ENCODE results near the gene PDE3A. TPM values are rescaled to one million over a fixed set of nuclear protein-coding genes. Genes with fewer than 3 reads are reported as not detected.
A peak's percentile ranks its signal among the peaks of the same experiment; 100 is the strongest.

The PDE3A gene
- total RNA-seq, 1 donor from 2014 or later, result 2.4 TPM

DNA sequence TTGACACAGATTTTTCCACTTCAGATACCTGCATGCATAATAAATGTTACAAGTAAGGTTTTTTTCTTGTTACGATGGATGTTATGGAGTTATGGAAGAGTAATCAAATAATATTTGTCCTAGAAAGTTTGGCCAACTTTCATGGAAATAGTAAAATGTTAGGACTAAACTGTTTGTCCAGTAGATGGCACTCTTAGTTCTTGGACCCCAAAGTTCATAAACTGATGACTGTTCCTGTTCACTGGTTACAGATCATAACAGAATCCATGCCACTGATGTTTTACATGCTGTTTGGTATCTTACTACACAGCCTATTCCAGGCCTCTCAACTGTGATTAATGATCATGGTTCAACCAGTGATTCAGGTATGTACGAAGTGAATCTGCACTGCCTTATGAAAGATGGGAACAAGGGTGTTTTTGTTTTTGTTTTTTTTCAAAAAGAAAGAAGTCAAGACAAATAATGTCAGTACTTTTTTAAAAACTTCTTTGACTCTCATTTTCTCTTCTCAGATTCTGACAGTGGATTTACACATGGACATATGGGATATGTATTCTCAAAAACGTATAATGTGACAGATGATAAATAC, 278.0 kb downstream of the PDE3A start:
- TF ChIP-seq, protein P1, sequence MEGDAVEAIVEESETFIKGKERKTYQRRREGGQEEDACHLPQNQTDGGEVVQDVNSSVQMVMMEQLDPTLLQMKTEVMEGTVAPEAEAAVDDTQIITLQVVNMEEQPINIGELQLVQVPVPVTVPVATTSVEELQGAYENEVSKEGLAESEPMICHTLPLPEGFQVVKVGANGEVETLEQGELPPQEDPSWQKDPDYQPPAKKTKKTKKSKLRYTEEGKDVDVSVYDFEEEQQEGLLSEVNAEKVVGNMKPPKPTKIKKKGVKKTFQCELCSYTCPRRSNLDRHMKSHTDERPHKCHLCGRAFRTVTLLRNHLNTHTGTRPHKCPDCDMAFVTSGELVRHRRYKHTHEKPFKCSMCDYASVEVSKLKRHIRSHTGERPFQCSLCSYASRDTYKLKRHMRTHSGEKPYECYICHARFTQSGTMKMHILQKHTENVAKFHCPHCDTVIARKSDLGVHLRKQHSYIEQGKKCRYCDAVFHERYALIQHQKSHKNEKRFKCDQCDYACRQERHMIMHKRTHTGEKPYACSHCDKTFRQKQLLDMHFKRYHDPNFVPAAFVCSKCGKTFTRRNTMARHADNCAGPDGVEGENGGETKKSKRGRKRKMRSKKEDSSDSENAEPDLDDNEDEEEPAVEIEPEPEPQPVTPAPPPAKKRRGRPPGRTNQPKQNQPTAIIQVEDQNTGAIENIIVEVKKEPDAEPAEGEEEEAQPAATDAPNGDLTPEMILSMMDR (conservative IDR thresholded peaks at IDR 0.05), result peak; percentile 82
- Mint-ChIP-seq H3K36me3 (ENCODE audit: low read depth) (no peaks in the 10 kb centered on the region), H3K4me3 (no peak overlapping the region), H3K4me1 (peaks cover 9% of the 10 kb centered on the region), H3K27ac (ENCODE audit: unreplicated experiment) (no peak overlapping the region), H3K27me3 (ENCODE audit: low read depth) (no peaks in the 10 kb centered on the region), H3K9me3 (no peaks in the 10 kb centered on the region)
- DNase-seq (ENCODE audit: low read depth, low spot score), result no peak

DNA sequence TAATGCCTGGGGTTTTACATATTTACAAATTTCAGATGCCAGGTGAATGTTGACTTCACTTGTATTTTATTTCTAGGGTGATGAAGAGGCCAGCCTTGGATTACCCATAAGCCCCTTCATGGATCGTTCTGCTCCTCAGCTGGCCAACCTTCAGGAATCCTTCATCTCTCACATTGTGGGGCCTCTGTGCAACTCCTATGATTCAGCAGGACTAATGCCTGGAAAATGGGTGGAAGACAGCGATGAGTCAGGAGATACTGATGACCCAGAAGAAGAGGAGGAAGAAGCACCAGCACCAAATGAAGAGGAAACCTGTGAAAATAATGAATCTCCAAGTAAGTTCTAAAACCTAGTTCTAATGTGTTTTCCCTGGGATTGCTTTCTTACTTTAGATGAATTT, 285.5 kb downstream of the PDE3A start:
- Mint-ChIP-seq H3K4me1 (peaks cover 19% of the 10 kb centered on the region), H3K27me3 (ENCODE audit: low read depth) (no peaks in the 10 kb centered on the region), H3K4me3 (no peak overlapping the region), H3K9me3 (no peaks in the 10 kb centered on the region), H3K36me3 (ENCODE audit: low read depth) (peaks cover 3% of the 10 kb centered on the region), H3K27ac (ENCODE audit: unreplicated experiment) (peak overlapping the region; percentile 86)
- DNase-seq (ENCODE audit: low read depth, low spot score), result no peak
- TF ChIP-seq, protein P1 (conservative IDR thresholded peaks at IDR 0.05), result no peak

DNA sequence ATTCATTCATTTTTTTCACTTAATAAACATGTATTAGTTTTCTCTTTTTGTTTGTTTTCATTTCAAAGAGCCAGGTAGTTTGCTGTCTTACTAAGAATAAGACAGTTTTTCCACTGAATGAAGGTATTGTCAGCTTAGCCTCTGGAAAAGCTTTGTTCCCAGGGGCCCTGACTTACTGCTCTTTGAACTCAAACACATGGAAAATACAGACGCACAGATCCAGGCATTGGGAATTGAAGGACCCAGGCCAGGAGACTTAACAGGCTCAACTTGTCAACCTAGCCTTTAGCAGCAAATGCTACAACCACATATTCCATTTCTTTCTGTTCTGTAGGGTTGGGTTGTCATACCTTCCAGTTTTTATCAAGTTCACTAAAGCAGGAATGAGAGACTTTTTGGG, 288.3 kb downstream of the PDE3A start:
- TF ChIP-seq, protein P1 (conservative IDR thresholded peaks at IDR 0.05), result no peak
- no peaks in the 10 kb centered on the region for H3K27me3 Mint-ChIP-seq (ENCODE audit: low read depth)
- H3K4me1 Mint-ChIP-seq, result peaks cover 19% of the 10 kb centered on the region
- DNase-seq (ENCODE audit: low read depth, low spot score), result no peak
- H3K4me3 Mint-ChIP-seq, result no peak overlapping the region
- no peak overlapping the region for H3K27ac Mint-ChIP-seq (ENCODE audit: unreplicated experiment)
- H3K36me3 Mint-ChIP-seq (ENCODE audit: low read depth), result peaks cover 12% of the 10 kb centered on the region
- peaks cover 9% of the 10 kb centered on the region for H3K9me3 Mint-ChIP-seq

DNA sequence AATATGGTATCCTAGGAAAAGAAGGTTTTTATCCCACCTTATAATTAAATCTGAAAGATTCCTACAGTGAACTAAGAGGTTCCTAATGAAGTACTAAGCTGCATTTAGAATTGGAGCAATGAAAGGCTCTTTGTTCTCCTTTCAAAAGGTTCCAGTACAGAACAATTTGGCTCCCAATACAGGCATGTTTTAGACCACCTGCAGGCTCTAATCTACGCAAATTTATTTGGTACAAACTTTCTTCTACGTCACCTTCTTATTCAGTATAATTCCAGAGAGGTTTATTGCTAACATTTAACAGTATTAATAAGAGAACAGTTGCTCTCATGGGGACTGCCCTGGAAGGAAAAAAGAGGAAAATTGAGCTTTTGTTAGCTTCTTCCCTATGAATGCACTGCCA, 289.2 kb downstream of the PDE3A start:
- DNase-seq (ENCODE audit: low read depth, low spot score), result no peak
- H3K36me3 Mint-ChIP-seq (ENCODE audit: low read depth), result peaks cover 17% of the 10 kb centered on the region
- H3K9me3 Mint-ChIP-seq, result peaks cover 12% of the 10 kb centered on the region
- peaks cover 19% of the 10 kb centered on the region for H3K4me1 Mint-ChIP-seq
- H3K27ac Mint-ChIP-seq (ENCODE audit: unreplicated experiment), result no peak overlapping the region
- TF ChIP-seq, protein P1 (conservative IDR thresholded peaks at IDR 0.05), result no peak
- H3K27me3 Mint-ChIP-seq (ENCODE audit: low read depth), result no peaks in the 10 kb centered on the region
- no peak overlapping the region for H3K4me3 Mint-ChIP-seq

DNA sequence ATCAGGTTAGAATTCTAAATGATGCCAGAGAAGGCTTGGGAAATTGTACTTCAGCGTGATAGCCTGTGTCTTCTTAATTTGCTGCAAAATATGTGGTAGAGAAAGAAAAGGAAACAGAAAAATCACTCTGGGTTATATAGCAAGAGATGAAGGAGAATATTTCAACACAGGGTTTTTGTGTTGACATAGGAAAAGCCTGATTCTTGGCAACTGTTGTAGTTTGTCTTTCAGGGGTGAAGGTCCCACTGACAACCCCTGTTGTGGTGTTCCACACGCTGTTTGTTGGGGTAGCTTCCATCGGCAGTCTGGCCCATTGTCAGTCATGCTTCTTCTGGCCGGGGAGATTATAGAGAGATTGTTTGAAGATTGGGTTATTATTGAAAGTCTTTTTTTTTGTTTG, 313.0 kb downstream of the PDE3A start:
- H3K4me3 Mint-ChIP-seq, result no peak overlapping the region
- peaks cover 8% of the 10 kb centered on the region for H3K36me3 Mint-ChIP-seq (ENCODE audit: low read depth)
- no peak for DNase-seq (ENCODE audit: low read depth, low spot score)
- no peak overlapping the region for H3K27ac Mint-ChIP-seq (ENCODE audit: unreplicated experiment)
- no peaks in the 10 kb centered on the region for H3K4me1 Mint-ChIP-seq
- TF ChIP-seq, protein P1 (conservative IDR thresholded peaks at IDR 0.05), result no peak
- H3K9me3 Mint-ChIP-seq, result peaks cover 5% of the 10 kb centered on the region
- no peaks in the 10 kb centered on the region for H3K27me3 Mint-ChIP-seq (ENCODE audit: low read depth)

Measured in neural crest cell (in vitro differentiated cells).